H1 (cell line): ENCODE data around the gene ZNF37A. TPM values are rescaled to one million over a fixed set of nuclear protein-coding genes. Genes with fewer than 3 reads are reported as not detected.

Source experiments
- CTCF ChIA-PET: fragments of 300-600 bp; sonication (Branson Sonifier 250); formaldehyde crosslinking; loops from one replicate; lab custom pipeline; 2021; ENCODE audit not compliant: partially characterized antibody; lab: Charles Lee
- POLR2A ChIA-PET: fragments of 300-600 bp; sonication (Branson Sonifier 250); formaldehyde crosslinking; loops from one replicate; lab custom pipeline; 2021; ENCODE audit warnings: inconsistent platforms; ENCODE audit not compliant: partially characterized antibody; lab: Charles Lee
- DNase-seq, 2 experiments: peaks; one replicate each; pipeline versions ENCODE4 v3.0.0 to v3.0.0-alpha.2; 2010 to 2022; ENCODE audit warnings: low spot score in 2 of 2, low read depth in 1 of 2, mixed read lengths in 1 of 2
- FAIRE-seq: peaks from 2 replicates; lab custom pipeline; 2011; peaks lifted over from hg19 to GRCh38; lab: Jason Lieb, UNC
- H2AFZ ChIP-seq: 2 replicates; pipeline ENCODE4 v1.8.1; 2012; ENCODE audit warnings: low read length, inconsistent platforms
- H2AK5ac ChIP-seq: 2 replicates; pipeline ENCODE4 v1.6.1; 2013; ENCODE audit warnings: low read depth, low read length
- H2BK120ac ChIP-seq: replicated peaks from 2 replicates; pipeline ENCODE3; 2013; ENCODE audit warnings: low read depth, low read length, inconsistent platforms
- H2BK12ac ChIP-seq: 2 replicates; pipeline ENCODE4 v1.6.1; 2013; ENCODE audit warnings: low read depth, low read length
- H2BK15ac ChIP-seq: 2 replicates; pipeline ENCODE4 v1.6.1; 2013; ENCODE audit warnings: low read length
- H2BK20ac ChIP-seq: 2 replicates; pipeline ENCODE4 v1.6.1; 2013; ENCODE audit warnings: low read length
- H2BK5ac ChIP-seq: 2 replicates; pipeline ENCODE4 v1.6.1; 2013; ENCODE audit warnings: low read depth, low read length
- H3K14ac ChIP-seq: 2 replicates; pipeline ENCODE4 v1.6.1; 2013; ENCODE audit warnings: inconsistent platforms; ENCODE audit not compliant: insufficient read length
- H3K18ac ChIP-seq: 2 replicates; pipeline ENCODE4 v1.6.1; 2013; ENCODE audit warnings: low read length; ENCODE audit errors: extremely low read depth
- H3K23ac ChIP-seq: 2 replicates; pipeline ENCODE4 v1.6.1; 2013; ENCODE audit warnings: inconsistent platforms; ENCODE audit not compliant: insufficient read length
- H3K23me2 ChIP-seq: 2 replicates; pipeline ENCODE4 v1.6.1; 2013; ENCODE audit warnings: low read depth, low read length
- H3K27ac ChIP-seq: 2 replicates; pipeline ENCODE4 v1.6.1; 2011; ENCODE audit warnings: low read depth, low read length, inconsistent platforms
- H3K27me3 ChIP-seq, 4 experiments: replicated peaks in 1 of 4; 1 replicate in 1 of 4; 2 replicates in 3 of 4; pipeline versions ENCODE4 v1.6.1 to v1.8.1; 2011 to 2013; ENCODE audit warnings: low read length in 3 of 4, mild to moderate bottlenecking in 3 of 4, inconsistent platforms in 2 of 4, mixed read lengths in 2 of 4, moderate library complexity in 1 of 4; ENCODE audit not compliant: control insufficient read depth in 3 of 4, insufficient read depth in 3 of 4; ENCODE audit errors: extremely low read depth in 1 of 4
- H3K36me3 ChIP-seq, 4 experiments: 2 replicates each; pipeline versions ENCODE4 v1.6.1 to v1.8.1; 2011 to 2013; ENCODE audit warnings: mild to moderate bottlenecking in 4 of 4, low read length in 3 of 4, moderate library complexity in 2 of 4, control low read depth in 1 of 4, inconsistent platforms in 1 of 4; ENCODE audit not compliant: insufficient read depth in 4 of 4, control insufficient read depth in 2 of 4
- H3K4ac ChIP-seq: replicated peaks from 2 replicates; pipeline ENCODE3; 2013; ENCODE audit warnings: low read length, low read depth, mixed read lengths, inconsistent platforms; ENCODE audit not compliant: insufficient read length
- H3K4me1 ChIP-seq, 4 experiments: replicated peaks in 1 of 4; 1 replicate in 1 of 4; 2 replicates in 3 of 4; pipeline versions ENCODE4 v1.6.1 to v1.8.1; 2011 to 2013; ENCODE audit warnings: low read length in 3 of 4, inconsistent platforms in 2 of 4, mixed read lengths in 1 of 4; ENCODE audit not compliant: insufficient read depth in 4 of 4, control insufficient read depth in 3 of 4
- H3K4me2 ChIP-seq, 2 experiments: 2 replicates each; pipeline versions ENCODE4 v1.6.1 to v1.8.1; 2011 to 2013; ENCODE audit warnings: low read depth in 2 of 2, low read length in 2 of 2, control low read depth in 1 of 2, inconsistent platforms in 1 of 2, mild to moderate bottlenecking in 1 of 2; ENCODE audit not compliant: insufficient read depth in 1 of 2
- H3K4me3 ChIP-seq, 4 experiments: fragments of 200-600, 300-600 bp in 1 of 4; sonication (generic), shearing (Covaris generic), sonication (Bioruptor Twin) in 1 of 4; 2 replicates each; pipeline versions ENCODE4 v1.5.1 to v1.8.1; 2011 to 2016; ENCODE audit warnings: low read length in 4 of 4, low read depth in 3 of 4, control low read depth in 2 of 4, inconsistent platforms in 2 of 4, mild to moderate bottlenecking in 2 of 4, mixed read lengths in 1 of 4, moderate library complexity in 1 of 4; ENCODE audit not compliant: insufficient read depth in 2 of 4; ENCODE audit errors: extremely low read depth in 1 of 4
- H3K56ac ChIP-seq: replicated peaks from 2 replicates; pipeline ENCODE3; 2013; ENCODE audit warnings: low read depth, mild to moderate bottlenecking, mixed read lengths, low read length, inconsistent platforms; ENCODE audit not compliant: insufficient read length
- H3K79me1 ChIP-seq: 2 replicates; pipeline ENCODE4 v1.6.1; 2013; ENCODE audit warnings: low read depth, low read length, control low read depth
- H3K79me2 ChIP-seq, 2 experiments: 2 replicates each; pipeline versions ENCODE4 v1.6.1 to v1.8.1; 2012 to 2013; ENCODE audit warnings: low read length in 2 of 2, mild to moderate bottlenecking in 2 of 2, inconsistent platforms in 1 of 2; ENCODE audit not compliant: insufficient read depth in 2 of 2, control insufficient read depth in 1 of 2
- H3K9ac ChIP-seq, 4 experiments: replicated peaks in 1 of 4; 1 replicate in 1 of 4; 2 replicates in 3 of 4; pipeline versions ENCODE4 v1.6.1 to v1.8.1; 2011 to 2013; ENCODE audit warnings: low read depth in 3 of 4, low read length in 3 of 4, control low read depth in 2 of 4, mild to moderate bottlenecking in 2 of 4, moderate library complexity in 2 of 4, inconsistent platforms in 1 of 4; ENCODE audit errors: extremely low read depth in 1 of 4
- H3K9me3 ChIP-seq, 2 experiments: 2 replicates each; pipeline versions ENCODE4 v1.6.1 to v1.8.1; 2012 to 2013; ENCODE audit warnings: mild to moderate bottlenecking in 2 of 2, moderate library complexity in 2 of 2, control low read depth in 1 of 2, inconsistent platforms in 1 of 2, low read depth in 1 of 2, low read length in 1 of 2, mixed read lengths in 1 of 2; ENCODE audit not compliant: insufficient read depth in 2 of 2
- H4K20me1 ChIP-seq, 2 experiments: replicated peaks in 1 of 2; 2 replicates each; pipeline versions ENCODE3 to v1.8.1; 2011 to 2013; ENCODE audit warnings: inconsistent platforms in 2 of 2, low read length in 2 of 2, mild to moderate bottlenecking in 1 of 2; ENCODE audit not compliant: insufficient read depth in 2 of 2, control insufficient read depth in 1 of 2
- H4K5ac ChIP-seq: 2 replicates; pipeline ENCODE4 v1.6.1; 2013; ENCODE audit warnings: low read length, low read depth, mixed read lengths, inconsistent platforms; ENCODE audit not compliant: insufficient read length
- H4K8ac ChIP-seq: 2 replicates; pipeline ENCODE4 v1.8.0; 2013; ENCODE audit warnings: mild to moderate bottlenecking, moderate library complexity, low read length, inconsistent platforms; ENCODE audit not compliant: insufficient read depth; ENCODE audit errors: extremely low read depth
- H4K91ac ChIP-seq: replicated peaks from 2 replicates; pipeline ENCODE3; 2013; ENCODE audit warnings: low read length, mixed read lengths, inconsistent platforms; ENCODE audit not compliant: insufficient read length
- ASH2L ChIP-seq: fragments of 200-600, 300-600 bp; sonication (generic); IDR thresholded peaks from one replicate; pipeline ENCODE4 v1.7.1; 2017; ENCODE audit warnings: low read length
- BRCA1 ChIP-seq: IDR thresholded peaks from 2 replicates; pipeline ENCODE4 v1.6.1; 2012; ENCODE audit warnings: low read depth, low read length, improper control_type of control experiment
- CTBP2 ChIP-seq: IDR thresholded peaks from 2 replicates; pipeline ENCODE4 v1.7.0; 2011; ENCODE audit warnings: borderline replicate concordance, mild to moderate bottlenecking, moderate library complexity, mixed read lengths, low read length; ENCODE audit not compliant: insufficient read depth, insufficient read length
- CTCF ChIP-seq, 3 experiments: IDR thresholded peaks; 1 replicate in 2 of 3; 2 replicates in 1 of 3; pipeline versions ENCODE4 v1.5.1 to v1.6.1; 2011; ENCODE audit warnings: low read length in 3 of 3, mild to moderate bottlenecking in 3 of 3, inconsistent platforms in 2 of 3, low read depth in 1 of 3, moderate library complexity in 1 of 3; ENCODE audit not compliant: insufficient read depth in 1 of 3; ENCODE audit errors: control extremely low read depth in 1 of 3
- JUND ChIP-seq: IDR thresholded peaks from 2 replicates; pipeline ENCODE4 v1.6.1; 2011; ENCODE audit warnings: mild to moderate bottlenecking, improper control_type of control experiment, low read length
- RNF2 ChIP-seq: fragments of 200-900, 300-1000 bp; sonication (generic); IDR thresholded peaks from 2 replicates; pipeline ENCODE4 v1.7.1; 2016; ENCODE audit warnings: borderline replicate concordance, low read depth, mild to moderate bottlenecking, antibody characterized with exemption, low read length; ENCODE audit not compliant: poor library complexity, severe bottlenecking; ENCODE audit errors: missing control alignments
- TBP ChIP-seq: IDR thresholded peaks from 2 replicates; pipeline ENCODE4 v1.6.1; 2011; ENCODE audit warnings: low read depth, low read length, improper control_type of control experiment
- WGBS, 2 experiments: shearing (Covaris generic) in 1 of 2; methylation state at CpG; one replicate each; pipeline versions ENCODE4 v1.1.6 to v1.1.7; 2013 to 2015; ENCODE audit warnings: low lambda C conversion rate in 2 of 2, mixed read lengths in 2 of 2, inconsistent platforms in 1 of 2, low coverage in 1 of 2, missing lambda C conversion rate in 1 of 2; ENCODE audit not compliant: insufficient replicate concordance in 2 of 2, insufficient coverage in 1 of 2, insufficient read length in 1 of 2; ENCODE audit errors: extremely low coverage in 1 of 2, missing lambda C conversion rate in 1 of 2; 5-methylcytosine and 5-hydroxymethylcytosine counted together
- polyA plus RNA-seq, 7 experiments: library from polyadenylated mRNA; depleted of rRNA in 3 of 7; stranded (reverse) in 5 of 7; unstranded in 2 of 7; fragments of >200 nt in 5 of 7; fragments of 200-250 nt in 2 of 7; gene quantifications; 1 replicate in 5 of 7; 2 replicates in 1 of 7; 4 replicates in 1 of 7; pipeline versions ENCODE4 v1.2.1 to v1.2.3, GENCODE V29; 2011 to 2013; ENCODE audit warnings: missing spikeins in 2 of 7, mixed read lengths in 2 of 7
- total RNA-seq: library from RNA; stranded (reverse); fragmentation: NEBNext Ultra II Directional; extraction: Animal tissue kit (Norgen Biotek cat#: 25700); gene quantifications from 2 replicates; pipeline ENCODE4 v1.2.1, GENCODE V29; 2021

Gene ZNF37A
- total and polyA plus RNA-seq, 2 of the 8 experiments (the other 6 are each of a cell fraction or from before 2014, with no cell fraction given), result 0.97 to 12.7 TPM

DNA sequence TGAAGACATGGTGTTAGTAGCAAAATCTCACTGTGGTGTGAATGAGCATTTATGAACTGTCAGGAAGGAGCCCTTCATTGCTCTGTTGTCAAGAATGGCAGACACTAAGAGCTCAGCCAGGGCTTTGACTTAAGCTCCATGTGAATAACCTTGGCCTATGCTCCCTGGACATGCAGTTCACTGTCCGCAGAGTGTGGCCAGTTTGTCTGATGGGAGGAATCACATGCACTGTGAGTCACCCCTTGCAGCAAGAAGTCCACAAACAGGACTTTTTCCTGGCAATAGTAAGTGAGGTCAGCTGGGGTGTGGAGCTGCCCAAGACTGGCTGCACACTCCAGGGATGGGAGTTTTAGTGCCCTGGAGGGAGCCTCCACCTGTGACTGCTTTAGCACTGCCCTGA, 49.5 kb downstream of the ZNF37A start:
- no peaks in the 10 kb centered on the region for H4K20me1 ChIP-seq
- POLR2A ChIA-PET, result no interaction called here
- no peak overlapping the region for H2BK5ac ChIP-seq
- no peak overlapping the region for H2BK20ac ChIP-seq
- no peak overlapping the region for H3K4me2 ChIP-seq
- no peak overlapping the region for H4K91ac ChIP-seq
- no peak overlapping the region for H2BK15ac ChIP-seq
- H3K23ac ChIP-seq, result no peak overlapping the region
- H3K9me3 ChIP-seq, result peaks cover 75 to 84% of the 10 kb centered on the region in 2 experiments
- no peak overlapping the region for H3K9ac ChIP-seq
- no peaks in the 10 kb centered on the region for H3K23me2 ChIP-seq
- H3K36me3 ChIP-seq, result no peaks in the 10 kb centered on the region; a peak in 1 of 8 replicates
- no peak overlapping the region for H2AK5ac ChIP-seq
- DNase-seq (no peak), FAIRE-seq (no peak)
- WGBS, 2 experiments, result 82% methylated on average over 1 of the region's 1 CpG; no CpG with 5 or more reads in 1 of the 2 experiments
- H2BK12ac ChIP-seq, result no peak overlapping the region
- no peak overlapping the region for H3K56ac ChIP-seq
- CTCF ChIA-PET, result no interaction called here
- H3K4me1 ChIP-seq, result no peaks in the 10 kb centered on the region
- H3K14ac ChIP-seq, result no peak overlapping the region
- H3K27ac ChIP-seq, result no peak overlapping the region
- no peak overlapping the region for H3K18ac ChIP-seq
- H3K4me3 ChIP-seq, result no peak overlapping the region
- TF ChIP-seq RNF2, result no peak
- TF ChIP-seq JUND, result no peak
- TF ChIP-seq CTBP2, result no peak
- no peak for TF ChIP-seq BRCA1
- TF ChIP-seq ASH2L, result no peak
- no peak for TF ChIP-seq CTCF (IDR thresholded peaks at IDR 0.05; ENCODE audit: control extremely low read depth in 1 of 3, insufficient read depth in 1 of 3, low read depth in 1 of 3, low read length in 3 of 3)
- TF ChIP-seq TBP, result no peak
- no peak overlapping the region for H3K4ac ChIP-seq
- no peaks in the 10 kb centered on the region for H3K79me1 ChIP-seq
- no peak overlapping the region for H2AFZ ChIP-seq
- H3K79me2 ChIP-seq, result no peaks in the 10 kb centered on the region
- H4K5ac ChIP-seq, result no peak overlapping the region
- no peak overlapping the region for H4K8ac ChIP-seq
- H3K27me3 ChIP-seq, result no peaks in the 10 kb centered on the region
- H2BK120ac ChIP-seq, result no peak overlapping the region
